AG04449 (cell line): ENCODE results near the gene DDX4.
"Not testable (repeated sequence)": the region's sequence is repeated elsewhere in the genome, so short reads cannot be mapped to it uniquely, and the experiment has no call there.

Experiments
- CTCF ChIA-PET: fragments of 350-600 bp; formaldehyde crosslinking; extraction: SDS; loops from one replicate; lab custom pipeline; 2021; ENCODE audit warnings: antibody characterized with exemption; lab: Yijun Ruan, JAX
- POLR2A ChIA-PET: fragments of 400-600, 350-600 bp; formaldehyde crosslinking; extraction: SDS; loops from one replicate; lab custom pipeline; 2020; ENCODE audit warnings: antibody characterized with exemption, inconsistent platforms; lab: Yijun Ruan, JAX
- DNase-seq: peaks from one replicate; pipeline ENCODE4 v3.0.0-alpha.2; 2010; ENCODE audit warnings: low read depth, low spot score
- H3K4me3 ChIP-seq: 2 replicates; pipeline ENCODE4 v1.5.1; 2011; ENCODE audit warnings: low read depth, mild to moderate bottlenecking, control low read depth, low read length
- TF ChIP-seq, protein P1 (sequence below): IDR thresholded peaks from one replicate; pipeline ENCODE4 v1.5.1; 2011; ENCODE audit warnings: mild to moderate bottlenecking, moderate library complexity, low read length, control low read depth, inconsistent platforms; ENCODE audit not compliant: insufficient read depth; ENCODE audit errors: missing control alignments

Gene DDX4

DNA sequence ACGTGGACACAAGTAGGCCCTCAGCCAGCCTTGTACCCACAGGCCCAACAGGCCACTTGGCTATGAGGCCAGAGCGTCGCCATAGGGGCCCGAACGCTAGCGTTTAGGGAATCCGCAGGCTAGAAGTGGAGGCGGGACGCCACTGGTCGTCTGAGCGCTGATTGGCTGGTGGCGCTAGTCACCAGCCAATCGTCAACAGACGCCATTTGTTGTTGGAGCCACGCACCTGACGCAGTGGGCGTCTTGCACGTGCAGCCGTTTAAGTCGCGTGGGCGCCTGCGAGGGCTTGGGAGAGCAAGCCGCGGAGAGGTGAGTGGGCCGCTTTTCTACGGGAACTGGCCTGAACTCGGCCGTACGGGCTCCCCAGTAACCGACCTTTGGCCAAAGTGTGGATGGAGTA lies at the start of gene DDX4:
DDX4 (plus strand) TSS at position 269 of the 400 bp plus-strand sequence. CDS start 903 bp downstream, outside the sequence.
- no peak for DNase-seq
- ChIA-PET CTCF (interaction anchor here (1.1 kb wide), 1 partner anchor 9 kb away, joined by 3 read pairs; no protein-coding TSS in a partner anchor), POLR2A (no interaction called here)
- TF ChIP-seq, protein P1, sequence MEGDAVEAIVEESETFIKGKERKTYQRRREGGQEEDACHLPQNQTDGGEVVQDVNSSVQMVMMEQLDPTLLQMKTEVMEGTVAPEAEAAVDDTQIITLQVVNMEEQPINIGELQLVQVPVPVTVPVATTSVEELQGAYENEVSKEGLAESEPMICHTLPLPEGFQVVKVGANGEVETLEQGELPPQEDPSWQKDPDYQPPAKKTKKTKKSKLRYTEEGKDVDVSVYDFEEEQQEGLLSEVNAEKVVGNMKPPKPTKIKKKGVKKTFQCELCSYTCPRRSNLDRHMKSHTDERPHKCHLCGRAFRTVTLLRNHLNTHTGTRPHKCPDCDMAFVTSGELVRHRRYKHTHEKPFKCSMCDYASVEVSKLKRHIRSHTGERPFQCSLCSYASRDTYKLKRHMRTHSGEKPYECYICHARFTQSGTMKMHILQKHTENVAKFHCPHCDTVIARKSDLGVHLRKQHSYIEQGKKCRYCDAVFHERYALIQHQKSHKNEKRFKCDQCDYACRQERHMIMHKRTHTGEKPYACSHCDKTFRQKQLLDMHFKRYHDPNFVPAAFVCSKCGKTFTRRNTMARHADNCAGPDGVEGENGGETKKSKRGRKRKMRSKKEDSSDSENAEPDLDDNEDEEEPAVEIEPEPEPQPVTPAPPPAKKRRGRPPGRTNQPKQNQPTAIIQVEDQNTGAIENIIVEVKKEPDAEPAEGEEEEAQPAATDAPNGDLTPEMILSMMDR = no peak
- H3K4me3 ChIP-seq = no peak within 1 kb of the TSS

DNA sequence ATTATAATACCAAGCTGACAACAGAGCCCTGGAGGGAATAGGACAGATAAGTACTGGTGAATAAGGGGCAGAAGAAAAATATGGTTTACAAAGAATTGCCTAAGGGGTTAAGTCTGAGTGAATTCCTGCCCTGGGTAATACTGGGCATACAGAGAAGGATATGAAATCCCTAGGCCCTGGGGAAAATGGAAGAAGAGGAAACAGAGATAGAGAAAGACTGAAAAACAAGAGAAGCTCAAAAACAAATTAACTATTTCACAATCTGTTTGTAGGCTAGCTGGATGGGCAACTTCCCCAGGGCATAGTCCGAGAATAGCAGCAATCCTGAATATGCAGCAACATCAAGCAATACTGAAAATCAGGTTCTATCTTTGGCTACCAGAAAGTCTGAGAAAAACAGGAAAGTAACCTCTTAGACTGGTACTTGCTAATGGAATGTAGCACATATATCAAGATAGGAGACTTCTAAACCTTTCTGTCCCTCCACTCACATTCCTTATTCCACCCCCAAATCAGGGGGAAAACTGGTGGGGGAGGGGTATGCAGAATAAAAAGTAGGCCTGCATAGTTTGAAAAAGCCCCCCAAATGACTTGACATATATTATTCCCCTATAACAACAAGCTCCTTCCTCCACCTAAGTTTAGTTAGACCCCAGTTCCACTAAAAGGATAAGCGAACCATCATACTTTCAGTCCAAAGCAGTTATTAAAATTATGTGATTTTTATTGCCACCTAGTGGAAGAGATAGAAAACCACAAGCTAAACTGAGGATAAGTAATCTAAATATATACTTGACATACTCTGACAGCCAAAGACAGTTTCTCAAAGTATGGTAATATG lies 46.4 kb upstream of the DDX4 start:
- TF ChIP-seq, protein P1 = peak; percentile 25
- H3K4me3 ChIP-seq = no peak overlapping the region
- POLR2A ChIA-PET = interaction anchor here (0.5 kb wide), 1 partner anchor 594 kb away, joined by 3 read pairs; no protein-coding TSS in a partner anchor
- DNase-seq = no peak
- CTCF ChIA-PET = interaction anchor here (0.6 to 4.0 kb wide), 66 partner anchors 8 to 520 kb away, joined by 3 to 74 read pairs (median 4); partner anchors contain the start of genes PLPP1 and SLC38A9

DNA sequence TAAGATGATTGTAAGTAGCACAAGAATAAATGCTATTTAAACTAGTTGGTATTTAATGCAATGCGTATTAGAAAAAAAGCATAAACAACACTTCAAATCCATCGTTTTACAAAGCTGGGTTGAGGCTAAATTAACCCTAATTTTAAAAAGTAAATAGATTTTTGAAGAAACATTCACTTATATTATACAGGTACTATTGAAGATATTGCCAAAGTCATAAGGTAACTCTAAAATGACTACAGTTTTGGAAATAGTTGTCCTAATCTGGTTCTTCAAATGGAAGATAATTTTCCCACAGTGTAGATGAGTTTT lies 45.8 kb upstream of the DDX4 start:
- TF ChIP-seq, protein P1 = no peak
- H3K4me3 ChIP-seq = no peak overlapping the region
- POLR2A ChIA-PET = no interaction called here
- no peak for DNase-seq
- CTCF ChIA-PET = interaction anchor here (0.6 to 4.0 kb wide), 61 partner anchors 9 to 521 kb away, joined by 3 to 74 read pairs (median 5); partner anchors contain the start of genes PLPP1 and SLC38A9

DNA sequence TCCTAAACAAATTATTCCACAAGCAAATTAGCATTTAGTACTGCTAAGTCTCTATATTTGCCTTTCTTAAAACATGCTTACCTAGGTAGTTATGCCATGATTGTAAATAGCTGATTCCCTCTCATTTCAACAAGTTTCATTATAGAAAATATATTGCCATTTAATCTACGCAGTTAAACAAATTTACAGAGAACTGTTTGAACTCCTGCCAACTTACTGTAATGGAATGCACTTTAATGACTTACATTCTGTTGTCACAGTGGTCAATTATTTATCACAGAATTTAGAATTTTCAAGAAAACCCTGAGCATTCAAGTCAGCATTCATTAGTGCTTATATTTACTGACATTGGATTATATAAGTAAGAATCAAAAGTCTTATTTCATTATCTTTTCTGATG lies 45.4 kb upstream of the DDX4 start:
- TF ChIP-seq, protein P1 = no peak
- DNase-seq = no peak
- POLR2A ChIA-PET = no interaction called here
- CTCF ChIA-PET = interaction anchor here (0.8 to 4.0 kb wide), 54 partner anchors 8 to 521 kb away, joined by 3 to 74 read pairs (median 5); partner anchors contain the start of genes PLPP1 and SLC38A9
- no peak overlapping the region for H3K4me3 ChIP-seq

DNA sequence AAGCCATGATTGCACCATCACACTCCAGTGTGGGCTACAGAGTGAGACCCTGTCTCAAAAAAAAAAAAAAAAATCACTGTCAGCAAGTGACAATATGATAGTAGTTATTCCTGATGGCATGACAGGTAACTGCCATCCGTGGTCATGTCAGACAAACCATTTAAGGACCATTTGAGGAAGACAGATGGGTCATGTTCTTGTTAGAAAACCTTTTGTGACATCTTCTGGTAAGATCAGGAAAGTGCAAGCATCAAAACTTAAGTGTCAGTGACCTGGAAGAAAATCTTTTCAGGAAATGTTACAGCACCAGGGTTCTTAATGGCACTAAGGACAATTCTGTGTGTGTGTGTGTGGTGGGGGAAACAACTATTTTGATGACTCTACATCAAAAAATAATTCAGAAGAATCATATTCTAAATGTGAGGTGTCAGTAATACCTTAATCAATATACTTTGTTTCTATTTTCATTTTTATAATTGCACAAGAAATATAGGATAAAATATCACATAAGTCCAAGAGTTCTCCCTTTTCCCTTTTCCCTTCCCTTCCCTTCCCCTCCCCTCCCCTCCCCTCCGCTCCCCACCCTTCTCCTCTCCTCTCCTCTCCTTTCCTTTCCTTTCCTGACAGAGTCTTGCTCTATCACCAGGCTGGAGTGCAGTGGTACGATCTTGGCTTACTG lies 43.6 kb upstream of the DDX4 start:
- ChIA-PET CTCF (interaction anchor here (0.7 to 4.0 kb wide), 8 partner anchors 11 to 369 kb away, joined by 3 to 74 read pairs (median 3); no protein-coding TSS in a partner anchor), POLR2A (no interaction called here)
- TF ChIP-seq, protein P1 = peak; percentile 25
- DNase-seq = no peak
- H3K4me3 ChIP-seq = no peak overlapping the region

DNA sequence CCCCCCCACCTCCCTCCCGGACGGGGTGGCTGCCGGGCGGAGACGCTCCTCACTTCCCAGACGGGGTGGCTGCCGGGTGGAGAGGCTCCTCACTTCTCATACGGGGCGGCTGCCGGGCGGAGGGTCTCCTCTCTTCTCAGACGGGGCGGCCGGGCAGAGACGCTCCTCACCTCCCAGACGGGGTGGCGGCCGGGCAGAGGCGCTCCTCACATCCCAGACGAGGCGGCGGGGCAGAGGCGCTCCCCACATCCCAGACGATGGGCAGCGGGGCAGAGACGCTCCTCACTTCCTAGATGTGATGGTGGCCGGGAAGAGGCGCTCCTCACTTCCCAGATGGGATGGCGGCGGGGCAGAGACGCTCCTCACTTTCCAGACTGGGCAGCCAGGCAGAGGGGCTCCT lies 41.2 kb upstream of the DDX4 start:
- POLR2A ChIA-PET, DNase-seq, CTCF ChIA-PET, H3K4me3 ChIP-seq: not testable (repeated sequence)
